ENCODE measurements around the gene FBXO33.
"Not testable (repeated sequence)": the region's sequence is repeated elsewhere in the genome, so short reads cannot be mapped to it uniquely, and the experiment has no call there.

The FBXO33 gene

GRCh38 chr14:39368261-39368959, 63.8 kb downstream of the FBXO33 start:
- no peak for DNase-seq

DNA sequence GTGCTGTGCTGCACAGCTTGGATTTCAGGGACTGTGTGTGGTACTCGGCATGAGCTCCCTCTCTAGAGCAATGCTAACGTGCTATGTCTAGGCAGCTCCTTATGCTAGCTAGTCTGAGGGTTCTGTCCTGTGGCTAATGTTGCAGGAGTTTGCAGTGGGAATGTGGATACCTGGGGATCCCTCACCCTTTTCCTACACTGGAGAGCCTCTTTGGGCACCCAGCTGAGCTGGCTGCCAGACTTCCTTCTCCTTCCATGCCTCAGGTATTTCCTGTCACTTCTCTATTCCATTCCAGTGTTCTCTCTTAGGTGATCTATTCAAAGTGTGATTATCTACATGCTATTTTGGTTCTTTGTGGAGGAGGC, 64.9 kb downstream of the FBXO33 start:
- DNase-seq, result no peak

DNA sequence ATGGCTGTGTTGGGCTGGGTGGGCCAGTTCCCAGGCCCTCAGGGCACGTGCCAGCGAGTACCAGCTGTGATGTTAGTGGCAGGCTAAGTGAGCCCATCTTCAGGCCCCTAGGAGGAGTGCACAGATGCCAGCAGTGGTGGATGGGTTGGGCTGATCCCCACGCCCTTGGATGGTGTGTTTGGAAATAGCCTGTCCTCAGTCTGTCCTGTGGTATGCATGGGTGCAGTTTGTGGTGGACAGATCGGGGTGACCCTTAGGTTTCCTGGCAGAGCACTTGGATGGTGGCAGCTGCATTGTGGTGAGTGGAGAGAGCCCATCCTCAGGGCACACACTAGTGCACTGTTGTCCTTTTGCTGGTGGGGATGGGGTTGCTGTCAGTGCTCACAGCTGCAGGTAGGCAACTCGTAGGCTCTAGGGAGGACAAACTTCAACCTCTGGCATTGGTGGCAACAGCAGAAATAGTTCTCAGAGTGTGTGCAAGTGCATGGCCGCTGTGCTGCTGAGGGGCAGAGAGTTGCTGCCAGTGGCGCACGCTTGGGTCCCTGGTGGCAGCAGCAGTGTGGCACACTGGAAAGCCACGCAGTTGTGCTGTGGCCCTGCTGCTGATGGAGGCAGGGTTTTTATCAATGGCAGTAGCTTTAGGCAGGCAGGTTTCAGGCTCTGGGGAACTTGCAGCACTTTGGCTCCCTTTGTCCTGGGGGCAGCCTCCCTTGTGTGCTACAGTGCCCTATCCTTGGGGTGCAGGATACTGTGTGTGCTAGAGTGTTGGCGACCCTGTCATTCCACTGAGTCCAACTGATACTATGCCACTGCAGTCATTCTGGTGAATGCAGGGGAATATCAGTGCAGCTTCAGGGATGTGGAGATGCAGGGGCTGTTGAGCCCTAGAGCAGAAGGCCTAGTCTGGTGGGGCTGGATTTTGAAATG, 65.5 kb downstream of the FBXO33 start:
- DNase-seq, result no peak

GRCh38 chr14:39365354-39365753, 66.9 kb downstream of the FBXO33 start:
- DNase-seq, result no peak

GRCh38 chr14:39364509-39364908, 67.7 kb downstream of the FBXO33 start:
- DNase-seq, result no peak

GRCh38 chr14:39361556-39361955, 70.7 kb downstream of the FBXO33 start:
- DNase-seq, result not testable (repeated sequence)

DNA sequence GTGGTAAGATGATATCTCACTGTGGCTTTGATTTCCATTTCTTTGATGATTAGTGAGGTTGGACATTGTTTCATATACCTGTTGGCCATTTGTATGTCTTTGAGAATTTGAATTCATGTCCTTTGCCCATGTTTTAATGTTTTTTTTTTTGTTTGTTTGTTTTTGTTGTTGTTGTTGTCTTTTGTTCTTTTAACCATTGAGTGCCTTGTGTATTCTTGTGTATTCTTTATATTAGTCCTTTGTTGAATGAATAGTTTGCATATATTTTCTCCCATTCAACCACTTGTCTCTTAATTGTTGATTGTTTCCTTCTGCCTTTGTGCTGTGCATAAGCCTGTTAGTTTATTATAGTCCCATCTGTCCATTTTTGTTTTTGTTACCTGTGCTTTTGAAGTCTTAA, 71.9 kb downstream of the FBXO33 start:
- no peak for DNase-seq

- DNase-seq, result not testable (repeated sequence)
Observed at GRCh38 chr14:39359069-39359468, 73.2 kb downstream of the FBXO33 start.

DNA sequence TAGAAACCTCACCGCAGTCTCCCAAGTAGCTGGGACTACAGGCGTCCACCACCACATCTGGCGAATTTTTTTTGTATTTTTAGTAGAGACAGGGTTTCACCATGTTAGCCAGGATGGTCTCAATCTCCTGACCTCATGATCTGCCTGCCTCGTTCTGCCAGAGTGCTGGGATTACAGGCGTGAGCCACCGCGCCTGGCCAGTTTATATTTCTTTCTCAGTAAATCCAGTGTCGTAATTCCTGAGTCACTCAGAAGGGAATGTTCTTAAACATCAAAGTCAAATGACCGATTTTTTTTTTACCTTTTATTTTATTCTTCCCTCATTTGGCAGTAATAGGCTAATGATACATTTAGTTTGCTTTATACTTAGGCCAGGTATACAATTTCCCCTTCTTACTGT, 80.5 kb downstream of the FBXO33 start:
- no peak for DNase-seq

DNA sequence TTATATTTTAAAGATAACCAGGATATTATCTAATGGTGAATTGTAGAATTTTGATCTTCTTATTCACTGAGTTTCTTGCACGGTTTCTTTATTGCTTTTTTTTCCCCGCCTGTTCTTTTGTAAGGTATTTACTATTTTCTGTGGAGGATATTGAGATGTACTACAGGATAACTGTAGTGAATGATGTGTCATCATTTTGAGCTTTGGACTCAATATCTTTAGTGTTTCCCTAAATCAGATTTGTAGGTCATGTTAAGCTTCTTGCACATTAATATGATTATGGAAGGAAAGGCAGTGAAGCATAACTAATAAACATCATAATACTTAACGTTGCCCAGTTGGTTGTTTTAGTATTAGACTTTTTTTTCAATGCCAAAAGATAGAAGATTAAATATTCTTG, 81.4 kb downstream of the FBXO33 start:
- DNase-seq, result no peak
